HG03135 (cell line): ENCODE data around the gene BOC.

Experiments used
- ATAC-seq: cut with Tn5 transposase; IDR thresholded peaks from one replicate; pipeline ENCODE4 v1.9.1; 2021; ENCODE audit warnings: mild to moderate bottlenecking, moderate library complexity; ENCODE audit not compliant: unreplicated experiment

BOC gene

DNA sequence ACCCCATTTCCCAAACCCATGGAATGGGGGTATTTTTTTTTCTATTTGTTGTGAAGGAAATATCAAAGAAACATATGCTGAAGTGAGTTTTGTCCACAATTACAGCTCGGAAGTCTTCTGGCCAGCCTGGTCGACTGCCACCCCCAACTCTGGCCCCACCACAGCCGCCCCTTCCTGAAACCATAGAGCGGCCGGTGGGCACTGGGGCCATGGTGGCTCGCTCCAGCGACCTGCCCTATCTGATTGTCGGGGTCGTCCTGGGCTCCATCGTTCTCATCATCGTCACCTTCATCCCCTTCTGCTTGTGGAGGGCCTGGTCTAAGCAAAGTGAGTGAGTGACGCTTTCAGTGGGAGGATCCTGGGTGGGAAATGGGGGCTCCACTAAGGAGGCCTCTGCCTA lies 71.9 kb downstream of the BOC start:
- ATAC-seq: no peak

DNA sequence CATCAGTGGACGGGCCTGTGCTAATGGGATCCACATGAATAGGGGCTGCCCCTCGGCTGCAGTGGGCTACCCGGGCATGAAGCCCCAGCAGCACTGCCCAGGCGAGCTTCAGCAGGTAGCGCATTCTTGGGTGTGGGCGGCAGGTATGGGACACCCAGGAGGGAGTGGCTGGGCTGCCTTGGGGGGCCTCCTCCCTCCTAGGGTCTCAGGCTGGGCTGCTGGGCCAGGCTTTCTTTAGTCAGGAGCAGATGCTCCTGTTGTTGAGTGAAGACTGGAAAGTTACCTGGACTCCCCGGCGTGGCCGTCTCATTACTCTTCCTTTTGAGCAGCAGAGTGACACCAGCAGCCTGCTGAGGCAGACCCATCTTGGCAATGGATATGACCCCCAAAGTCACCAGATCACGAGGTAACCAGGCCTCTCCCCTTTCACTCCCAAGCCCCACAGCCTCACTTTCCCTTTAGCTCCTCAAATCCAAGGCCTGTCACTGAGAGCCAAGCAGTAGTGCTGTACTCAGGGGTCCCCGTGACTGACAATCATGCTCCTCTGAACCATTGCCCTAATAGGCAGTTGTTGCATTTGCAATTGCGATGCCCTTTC lies 73.2 kb downstream of the BOC start:
- no peak for ATAC-seq

DNA sequence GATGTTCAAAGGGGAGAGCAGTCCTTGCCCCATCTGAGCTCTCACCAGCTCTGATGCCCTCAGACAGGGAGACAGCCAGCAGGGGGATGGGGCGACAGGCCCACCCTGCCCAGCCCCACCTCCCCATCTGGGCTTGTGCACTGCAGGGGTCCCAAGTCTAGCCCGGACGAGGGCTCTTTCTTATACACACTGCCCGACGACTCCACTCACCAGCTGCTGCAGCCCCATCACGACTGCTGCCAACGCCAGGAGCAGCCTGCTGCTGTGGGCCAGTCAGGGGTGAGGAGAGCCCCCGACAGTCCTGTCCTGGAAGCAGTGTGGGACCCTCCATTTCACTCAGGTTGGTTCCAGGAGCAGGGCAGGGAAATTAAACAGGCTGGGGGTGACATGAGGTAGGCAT lies 73.9 kb downstream of the BOC start:
- ATAC-seq: no peak

DNA sequence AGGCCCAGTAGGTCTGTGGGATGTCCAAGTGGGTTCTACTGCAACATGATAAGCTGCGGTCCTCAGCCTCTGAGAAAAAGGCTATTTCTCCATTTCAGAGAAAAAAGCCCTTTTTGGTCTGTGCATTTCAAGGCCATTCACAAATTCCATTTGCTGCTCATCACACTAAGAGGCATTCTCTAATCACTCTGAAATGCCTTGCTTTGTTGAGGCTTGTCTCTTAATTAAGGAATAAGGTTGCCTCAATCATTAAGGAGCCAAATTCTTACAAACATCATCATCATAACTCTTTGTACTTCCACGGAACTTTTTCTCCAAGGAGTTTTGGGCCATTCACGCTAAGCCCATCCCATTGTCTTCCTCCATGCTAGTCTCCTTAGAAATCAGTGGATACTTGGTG lies 74.4 kb downstream of the BOC start:
- no peak for ATAC-seq

DNA sequence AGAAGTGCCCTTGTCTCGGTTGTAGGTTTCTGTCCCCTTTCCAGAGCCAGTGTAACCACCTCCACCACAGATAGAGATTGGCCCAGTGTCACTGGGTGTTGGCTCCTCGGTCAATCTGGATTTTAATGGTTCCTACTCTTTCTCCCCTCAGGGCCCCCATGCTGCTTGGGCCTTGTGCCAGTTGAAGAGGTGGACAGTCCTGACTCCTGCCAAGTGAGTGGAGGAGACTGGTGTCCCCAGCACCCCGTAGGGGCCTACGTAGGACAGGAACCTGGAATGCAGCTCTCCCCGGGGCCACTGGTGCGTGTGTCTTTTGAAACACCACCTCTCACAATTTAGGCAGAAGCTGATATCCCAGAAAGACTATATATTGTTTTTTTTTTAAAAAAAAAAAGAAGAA lies 75.2 kb downstream of the BOC start:
- no peak for ATAC-seq

DNA sequence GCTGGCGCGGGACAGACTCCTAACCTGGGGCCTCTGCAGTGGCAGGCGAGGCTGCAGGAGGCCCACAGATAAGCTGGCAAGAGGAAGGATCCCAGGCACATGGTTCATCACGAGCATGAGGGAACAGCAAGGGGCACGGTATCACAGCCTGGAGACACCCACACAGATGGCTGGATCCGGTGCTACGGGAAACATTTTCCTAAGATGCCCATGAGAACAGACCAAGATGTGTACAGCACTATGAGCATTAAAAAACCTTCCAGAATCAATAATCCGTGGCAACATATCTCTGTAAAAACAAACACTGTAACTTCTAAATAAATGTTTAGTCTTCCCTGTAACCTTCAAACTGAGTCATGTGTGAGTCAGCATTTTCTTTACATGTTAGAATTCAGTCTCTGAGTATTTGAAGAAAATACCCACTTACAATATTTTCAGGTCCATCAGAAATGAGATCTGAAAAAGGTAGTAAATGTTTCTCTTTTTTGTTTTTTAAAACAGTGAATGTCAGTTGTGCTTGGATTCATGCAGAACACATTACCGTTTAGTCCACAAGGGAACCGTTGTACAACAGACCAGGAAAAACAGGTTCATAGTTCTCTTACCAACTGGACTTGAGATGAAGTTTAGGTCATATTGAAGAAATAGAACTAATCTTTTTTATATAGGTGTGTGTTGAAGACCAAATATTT lies 75.9 kb downstream of the BOC start:
- ATAC-seq: no peak

DNA sequence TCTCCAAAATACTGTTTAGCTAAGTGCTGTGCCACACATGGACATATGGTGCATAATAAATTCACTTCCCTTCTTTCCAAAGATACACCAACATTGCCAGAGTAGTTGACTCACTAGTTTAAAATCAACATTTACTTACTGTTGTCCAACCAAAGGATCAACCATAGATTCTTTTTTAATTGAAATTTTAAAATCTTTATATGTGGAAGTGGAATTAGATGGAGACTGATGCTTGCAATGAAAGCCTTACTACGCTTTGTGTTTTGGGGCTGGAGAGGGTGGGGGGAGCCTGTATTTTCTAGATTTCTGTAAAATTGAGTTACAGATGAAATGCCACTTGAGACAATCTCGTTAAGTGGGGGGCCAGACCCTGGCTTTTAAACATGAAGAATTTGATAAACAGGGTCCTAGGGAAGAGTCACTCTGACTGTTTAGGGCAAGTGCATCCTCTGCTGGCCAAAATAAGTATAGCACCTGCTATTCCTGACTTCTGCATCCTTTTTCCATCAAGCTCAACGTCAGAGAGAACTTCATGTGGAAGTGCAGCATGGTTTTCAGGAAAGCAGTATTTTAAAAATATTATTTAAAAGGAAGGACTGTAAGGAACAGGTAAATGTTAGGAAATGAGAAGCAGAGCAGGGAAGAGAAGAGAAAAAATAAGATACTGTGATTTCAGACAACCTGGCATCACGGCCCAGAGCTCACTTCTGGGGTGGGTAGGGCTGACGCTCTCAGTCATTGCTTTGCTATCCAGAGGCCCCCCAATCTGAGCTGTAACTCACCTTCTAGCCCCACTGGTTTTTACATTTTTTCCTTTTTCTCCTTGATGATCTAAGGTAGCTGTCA lies 76.7 kb downstream of the BOC start:
- ATAC-seq: no peak

DNA sequence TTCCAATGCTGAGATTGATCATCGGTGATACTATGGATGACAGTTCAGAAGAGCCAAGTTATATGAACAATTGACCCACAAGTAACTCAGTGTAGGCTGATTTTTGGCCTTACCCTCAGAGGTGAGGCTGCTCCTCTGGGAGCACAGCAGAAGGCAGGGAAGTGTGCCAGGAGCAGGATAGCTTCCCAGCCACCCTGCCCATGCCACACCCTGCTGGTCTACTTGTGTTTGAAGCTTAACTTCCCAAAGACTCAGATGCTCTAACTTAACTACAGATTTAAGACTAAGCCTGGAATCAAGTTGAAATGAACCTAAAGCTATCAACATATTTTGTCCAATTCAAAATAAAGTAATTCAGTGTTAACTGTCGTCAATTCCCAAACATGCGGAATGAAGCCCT lies 77.5 kb downstream of the BOC start:
- no peak for ATAC-seq

DNA sequence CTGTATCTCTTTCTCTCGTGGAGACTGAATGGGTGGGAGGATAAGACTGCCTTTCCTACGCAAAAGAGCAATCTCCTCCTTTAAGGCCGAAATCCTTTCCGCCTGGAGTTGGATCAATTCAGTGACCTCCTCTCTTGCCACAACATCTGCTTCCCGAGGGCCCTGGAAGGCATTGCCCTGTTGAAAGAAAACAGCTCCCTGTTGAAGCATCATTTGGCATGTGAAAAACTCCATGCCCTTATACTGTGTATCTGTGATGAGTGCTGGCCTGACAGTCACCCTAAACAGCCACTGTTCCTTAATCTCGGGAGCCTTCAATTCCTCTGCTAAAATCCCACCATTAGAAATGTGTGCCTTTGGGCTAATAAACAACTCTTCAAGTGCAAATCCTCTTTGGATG lies 80.2 kb downstream of the BOC start:
- no peak for ATAC-seq

DNA sequence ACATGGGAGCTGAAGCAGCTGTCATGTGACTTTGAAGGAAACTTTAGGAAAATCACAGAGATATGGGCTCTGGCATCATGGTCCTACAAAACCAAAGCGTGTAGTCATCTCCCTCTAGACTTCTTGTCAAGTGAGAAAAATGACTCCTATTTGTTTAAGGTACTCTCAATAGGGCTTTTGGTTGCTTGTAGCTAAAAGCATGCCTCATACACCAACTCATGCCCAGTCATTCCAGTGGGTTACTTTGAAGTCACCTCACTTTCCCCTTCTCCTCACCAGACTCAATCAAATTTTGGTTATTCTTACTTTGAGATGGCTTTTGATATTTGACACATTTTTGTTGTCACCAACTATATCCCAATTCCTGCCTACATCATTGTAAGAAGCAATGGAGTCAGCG lies 81.6 kb downstream of the BOC start:
- no peak for ATAC-seq

DNA sequence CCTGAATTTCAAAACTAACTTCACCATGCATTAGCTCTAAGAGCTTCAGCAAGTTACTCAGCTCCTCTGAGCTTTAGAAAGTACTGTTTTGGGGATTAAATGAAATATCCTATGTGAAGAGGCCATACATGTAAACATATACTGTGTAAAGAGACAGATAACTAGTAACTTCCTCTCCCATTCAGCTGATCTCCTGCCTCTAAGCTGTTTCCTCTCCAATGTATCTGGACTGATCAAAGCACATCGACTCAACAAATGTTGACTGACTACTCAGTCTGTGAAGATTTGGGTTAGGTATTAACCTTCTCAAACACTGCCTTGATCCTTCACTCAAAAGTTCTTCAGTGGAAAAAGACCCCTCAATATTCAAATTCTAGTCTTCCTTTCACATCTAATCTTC lies 82.0 kb downstream of the BOC start:
- ATAC-seq: no peak

DNA sequence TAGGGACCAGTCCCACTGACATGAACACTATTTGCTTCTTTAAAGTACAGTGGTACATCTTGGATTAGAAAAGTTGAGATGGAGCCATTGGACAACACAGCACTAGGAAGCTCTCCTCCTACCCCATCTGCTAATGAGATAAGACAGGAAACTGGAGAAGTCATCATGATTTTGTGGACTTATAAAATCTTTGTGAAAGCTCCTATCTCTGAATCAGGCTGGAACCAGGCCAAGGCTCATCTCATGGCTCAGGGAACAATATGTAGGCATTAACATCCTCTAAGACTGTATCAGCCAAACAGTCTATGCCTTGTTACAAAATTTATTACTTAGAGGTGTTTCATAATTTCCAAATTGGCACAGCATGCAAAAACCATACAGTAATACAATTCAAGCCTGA lies 84.1 kb downstream of the BOC start:
- ATAC-seq: no peak

DNA sequence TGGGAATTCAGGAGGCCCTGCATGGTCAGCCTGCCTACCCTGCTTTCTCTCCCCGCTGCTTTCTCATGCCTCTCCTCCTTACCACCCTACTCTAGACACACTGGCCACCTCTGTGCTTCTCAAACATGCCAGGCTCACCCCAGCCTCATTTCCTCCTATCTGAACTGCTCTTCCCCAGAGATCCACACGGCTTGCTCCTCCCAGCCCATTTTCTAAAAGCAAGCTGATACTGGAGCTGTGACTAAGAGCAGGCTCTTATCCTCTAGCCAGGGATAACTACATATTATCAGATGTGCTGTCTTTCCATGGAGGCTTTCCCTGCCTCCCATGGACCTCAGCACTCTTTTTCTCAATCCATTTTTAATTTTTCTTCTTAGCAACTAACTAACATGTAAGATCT lies 85.9 kb downstream of the BOC start:
- no peak for ATAC-seq

DNA sequence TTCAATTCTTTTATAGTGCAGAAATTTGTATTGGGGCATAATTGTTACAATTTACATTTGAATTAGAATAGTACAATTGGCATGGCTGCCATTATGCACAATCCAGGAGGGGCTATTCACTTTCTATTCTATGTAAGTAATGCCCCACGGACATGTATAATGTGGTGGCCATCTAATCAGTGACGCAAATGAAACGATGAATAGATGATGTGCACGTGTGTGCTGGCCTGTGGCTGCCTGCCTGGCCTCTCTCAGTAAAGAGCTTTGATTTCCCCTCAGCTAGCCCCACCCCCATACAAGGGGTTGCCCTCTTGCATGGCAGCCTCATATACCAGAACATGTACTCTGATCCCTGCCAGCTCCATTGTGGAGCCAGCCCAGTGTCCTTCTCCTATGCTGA lies 86.5 kb downstream of the BOC start:
- ATAC-seq: no peak

DNA sequence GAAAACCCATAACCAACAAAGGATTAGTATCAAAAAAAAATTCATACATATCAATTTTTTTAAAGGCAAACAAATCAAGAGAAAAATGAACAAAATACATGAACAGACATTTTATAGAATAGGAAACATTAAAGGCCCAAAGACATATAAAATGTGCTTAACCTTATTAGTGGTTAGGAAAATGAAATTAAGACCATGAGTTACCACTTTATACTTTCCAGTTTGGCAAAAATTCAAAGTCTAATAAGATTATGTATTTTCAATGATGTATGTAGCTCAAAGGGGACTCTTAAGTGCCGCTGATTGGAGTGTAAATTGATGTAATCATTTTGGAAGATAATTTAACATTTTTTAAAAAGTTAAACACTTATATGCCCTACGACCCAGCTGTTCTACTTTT lies 89.2 kb downstream of the BOC start:
- ATAC-seq: no peak

DNA sequence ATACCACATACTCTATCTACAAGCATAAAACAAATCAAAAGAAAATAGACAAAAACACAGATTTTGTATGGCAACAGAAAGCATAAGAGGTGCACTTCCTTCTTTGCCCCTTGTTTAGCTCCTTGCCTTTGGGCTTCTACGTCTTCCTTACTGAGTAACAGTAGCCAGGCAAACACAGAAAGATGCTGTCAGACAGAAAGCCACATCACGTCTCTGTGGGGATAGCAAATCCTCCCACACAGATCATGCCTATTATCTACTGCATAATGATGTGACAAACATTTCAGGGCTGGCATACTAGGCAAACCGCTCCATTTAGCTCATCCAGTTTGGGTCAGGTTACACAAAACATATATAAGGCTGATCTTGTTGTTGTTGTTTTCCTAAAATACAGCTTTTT lies 92.7 kb downstream of the BOC start:
- no peak for ATAC-seq

DNA sequence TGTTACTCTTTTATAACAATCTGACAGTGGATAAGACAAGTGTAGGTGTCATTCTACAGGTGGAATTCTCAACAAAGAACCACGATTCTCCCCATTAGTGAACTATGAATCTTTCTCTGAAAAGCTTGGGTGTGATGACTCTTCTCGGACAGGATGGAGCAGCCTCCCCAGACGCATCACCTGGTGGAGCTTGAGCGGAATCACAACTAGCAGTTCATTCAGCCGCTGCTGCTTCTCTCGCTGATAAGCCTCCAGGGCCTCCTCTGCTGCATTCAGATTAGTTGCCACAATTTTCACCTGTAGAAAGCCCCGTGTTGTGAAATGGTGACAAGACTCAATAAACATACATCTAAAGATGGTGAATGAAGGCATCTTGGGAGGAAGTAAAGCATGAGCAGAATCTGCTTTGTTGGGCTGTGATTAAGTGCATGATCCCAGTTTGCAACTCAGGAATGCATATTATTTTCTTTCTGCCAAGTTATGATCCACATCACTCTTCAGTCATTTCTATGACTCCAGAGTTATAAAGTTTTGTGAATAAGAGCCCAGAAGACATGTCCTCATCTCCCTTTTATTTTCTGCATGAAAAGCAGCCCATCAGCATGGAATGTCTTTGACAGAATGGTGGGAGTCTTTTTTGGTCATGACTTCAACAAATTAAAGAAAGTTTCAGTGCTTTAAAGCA lies 93.6 kb downstream of the BOC start:
- ATAC-seq: no peak

DNA sequence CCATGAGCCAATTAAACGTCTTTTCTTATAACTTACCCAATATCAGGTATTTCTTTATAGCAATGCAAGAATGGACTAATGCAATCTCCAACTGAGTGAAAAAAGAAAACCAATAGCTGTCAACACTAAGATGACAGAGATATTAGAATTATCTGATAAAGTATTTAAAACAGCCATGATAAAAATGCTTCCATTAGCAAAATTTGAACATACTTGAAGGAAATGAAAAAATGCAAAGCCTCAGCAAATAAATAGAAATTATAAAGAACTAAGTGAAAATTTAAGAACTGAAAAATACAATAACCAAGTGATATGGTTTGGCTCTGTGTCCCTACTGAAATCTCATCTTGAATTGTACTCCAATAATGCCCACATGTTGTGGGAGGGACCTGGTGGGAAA lies 99.6 kb downstream of the BOC start:
- ATAC-seq: no peak

DNA sequence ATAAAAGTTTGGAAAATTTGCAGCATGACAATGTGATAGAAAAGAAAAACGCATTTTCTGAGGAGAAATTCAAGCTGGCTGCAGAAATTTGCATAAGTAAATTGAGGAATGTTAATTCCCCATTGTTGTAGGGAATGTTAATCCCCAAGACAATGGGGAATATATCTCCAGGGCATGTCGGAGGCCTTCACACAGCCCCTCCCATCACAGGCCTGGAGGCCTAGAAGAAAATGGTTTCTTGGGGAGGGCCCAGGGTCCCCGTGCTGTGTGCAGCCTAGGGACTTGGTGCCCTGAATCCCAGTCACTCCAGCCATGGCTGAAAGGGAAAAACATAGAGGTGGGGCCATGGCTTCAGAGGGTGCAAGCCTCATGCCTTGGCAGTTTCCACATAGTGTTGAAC lies 101.1 kb downstream of the BOC start:
- ATAC-seq: no peak

DNA sequence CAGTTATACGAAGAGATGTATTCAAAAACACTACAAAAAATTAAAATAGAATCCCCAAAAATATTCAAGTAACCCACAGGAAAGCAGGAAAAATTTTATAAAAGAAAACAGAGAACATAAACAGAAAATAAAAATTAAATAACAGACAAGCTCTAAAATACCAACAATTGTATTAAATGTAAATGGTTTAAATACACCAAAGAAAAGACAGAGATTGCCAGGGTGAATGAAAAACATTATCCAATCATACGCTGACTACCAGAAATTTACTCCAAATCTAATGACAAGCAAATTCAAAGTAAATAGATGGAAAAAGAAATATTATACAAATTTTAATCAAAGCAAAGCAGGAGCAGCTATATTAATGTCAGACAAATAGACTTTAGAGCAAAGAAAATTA lies 103.6 kb downstream of the BOC start:
- ATAC-seq: no peak

DNA sequence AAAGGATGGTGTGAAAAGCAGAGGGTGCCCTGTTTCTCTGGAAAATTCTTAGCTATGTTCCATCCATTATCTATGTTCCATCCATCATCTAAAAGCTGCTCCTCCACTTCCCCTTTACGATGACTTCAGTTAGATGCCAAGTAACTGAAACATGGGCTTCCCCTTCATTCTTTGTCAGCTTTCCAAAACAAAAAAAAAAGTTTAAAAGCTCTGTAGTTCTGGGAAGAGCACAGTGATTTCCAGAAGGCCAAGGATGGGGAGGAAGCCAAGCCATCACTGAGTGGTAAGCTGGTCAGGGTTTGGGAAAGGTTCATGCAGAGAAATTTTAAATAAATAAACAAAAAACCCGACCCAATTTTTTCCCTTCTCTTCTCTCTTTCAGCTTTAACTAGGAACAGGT lies 118.4 kb downstream of the BOC start:
- no peak for ATAC-seq

DNA sequence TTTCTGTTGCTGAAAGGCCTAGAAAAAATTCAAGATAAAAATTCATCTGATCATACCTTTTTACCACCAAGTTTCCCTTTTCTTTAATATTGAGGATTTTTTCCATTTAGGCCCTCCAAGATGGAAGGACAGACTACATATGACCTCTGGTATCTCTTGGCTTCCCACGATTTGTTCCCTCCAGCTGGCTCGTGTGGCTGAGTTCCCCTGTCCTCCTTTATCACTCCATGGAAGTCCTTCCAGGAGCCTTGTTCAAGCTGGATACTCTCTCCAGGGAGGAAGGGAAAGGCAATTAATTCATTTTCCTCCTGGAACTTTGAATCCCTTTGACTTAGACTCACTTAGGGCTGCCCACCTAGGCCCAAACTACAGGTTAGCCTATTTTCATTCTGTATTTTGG lies 119.4 kb downstream of the BOC start:
- ATAC-seq: no peak
